AG10803 (cell line): Measurements from ENCODE around the gene ADCY9.

Experiments
- DNase-seq: peaks from one replicate; pipeline ENCODE4 v3.0.0; 2010; ENCODE audit warnings: low read depth
- H3K4me3 ChIP-seq: 2 replicates; pipeline ENCODE4 v1.5.1; 2011; ENCODE audit warnings: mild to moderate bottlenecking, low read length, control low read depth
- TF ChIP-seq, protein P1 (sequence below): conservative IDR thresholded peaks from 2 replicates; pipeline ENCODE4 v1.5.1; 2011; ENCODE audit warnings: mild to moderate bottlenecking, low read length, control low read depth, inconsistent platforms

The ADCY9 gene

DNA sequence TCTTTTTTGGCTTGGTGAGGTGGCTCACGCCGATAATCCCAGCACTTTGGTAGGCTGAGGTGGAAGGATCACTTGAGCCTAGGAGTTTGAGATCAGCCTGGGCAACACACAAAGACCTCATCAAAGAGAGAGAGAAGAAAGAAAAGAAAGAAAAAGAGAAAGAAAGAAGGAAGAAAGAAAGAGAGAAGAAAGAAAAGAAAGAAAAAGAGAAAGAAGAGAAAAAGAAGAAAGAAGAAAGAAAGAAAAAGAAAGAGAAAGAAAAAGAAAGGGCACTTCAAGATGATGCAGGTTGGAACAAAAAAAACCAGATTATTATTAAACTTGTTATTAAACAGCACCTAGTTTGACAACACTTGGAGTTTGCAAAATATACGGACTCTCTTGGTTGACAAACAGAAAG, 21.2 kb upstream of the ADCY9 start:
- no peak for DNase-seq
- TF ChIP-seq, protein P1, sequence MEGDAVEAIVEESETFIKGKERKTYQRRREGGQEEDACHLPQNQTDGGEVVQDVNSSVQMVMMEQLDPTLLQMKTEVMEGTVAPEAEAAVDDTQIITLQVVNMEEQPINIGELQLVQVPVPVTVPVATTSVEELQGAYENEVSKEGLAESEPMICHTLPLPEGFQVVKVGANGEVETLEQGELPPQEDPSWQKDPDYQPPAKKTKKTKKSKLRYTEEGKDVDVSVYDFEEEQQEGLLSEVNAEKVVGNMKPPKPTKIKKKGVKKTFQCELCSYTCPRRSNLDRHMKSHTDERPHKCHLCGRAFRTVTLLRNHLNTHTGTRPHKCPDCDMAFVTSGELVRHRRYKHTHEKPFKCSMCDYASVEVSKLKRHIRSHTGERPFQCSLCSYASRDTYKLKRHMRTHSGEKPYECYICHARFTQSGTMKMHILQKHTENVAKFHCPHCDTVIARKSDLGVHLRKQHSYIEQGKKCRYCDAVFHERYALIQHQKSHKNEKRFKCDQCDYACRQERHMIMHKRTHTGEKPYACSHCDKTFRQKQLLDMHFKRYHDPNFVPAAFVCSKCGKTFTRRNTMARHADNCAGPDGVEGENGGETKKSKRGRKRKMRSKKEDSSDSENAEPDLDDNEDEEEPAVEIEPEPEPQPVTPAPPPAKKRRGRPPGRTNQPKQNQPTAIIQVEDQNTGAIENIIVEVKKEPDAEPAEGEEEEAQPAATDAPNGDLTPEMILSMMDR = no peak
- H3K4me3 ChIP-seq = no peak overlapping the region

DNA sequence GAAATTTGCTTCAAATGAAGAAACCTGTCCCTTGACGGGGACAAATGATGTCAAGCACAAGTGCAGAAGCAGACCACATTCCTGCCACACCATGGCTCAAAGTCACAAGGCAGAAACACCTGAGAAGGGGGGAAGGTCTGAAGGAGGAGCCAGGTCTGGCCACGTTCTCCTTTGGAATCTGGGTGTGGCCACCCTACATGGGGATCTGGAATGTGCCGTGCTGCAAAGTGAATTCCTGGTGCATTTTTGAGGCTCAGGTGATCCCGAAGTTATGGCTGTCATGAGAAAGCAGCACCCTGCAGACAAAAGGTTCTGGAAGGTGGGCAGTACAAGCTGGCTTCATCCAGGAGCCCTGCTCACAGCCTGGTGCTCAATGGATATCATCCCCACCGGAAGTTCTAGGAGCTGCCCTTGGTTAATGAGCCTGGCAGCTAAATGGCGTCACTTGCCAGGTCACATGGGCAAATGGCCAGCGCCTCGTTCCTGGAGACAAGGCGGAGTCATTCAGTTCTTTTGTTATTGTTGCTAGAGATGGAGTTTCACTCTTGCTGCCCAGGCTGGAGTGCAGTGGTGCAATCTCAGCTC, 20.1 kb upstream of the ADCY9 start:
- H3K4me3 ChIP-seq = no peak overlapping the region
- DNase-seq = no peak

DNA sequence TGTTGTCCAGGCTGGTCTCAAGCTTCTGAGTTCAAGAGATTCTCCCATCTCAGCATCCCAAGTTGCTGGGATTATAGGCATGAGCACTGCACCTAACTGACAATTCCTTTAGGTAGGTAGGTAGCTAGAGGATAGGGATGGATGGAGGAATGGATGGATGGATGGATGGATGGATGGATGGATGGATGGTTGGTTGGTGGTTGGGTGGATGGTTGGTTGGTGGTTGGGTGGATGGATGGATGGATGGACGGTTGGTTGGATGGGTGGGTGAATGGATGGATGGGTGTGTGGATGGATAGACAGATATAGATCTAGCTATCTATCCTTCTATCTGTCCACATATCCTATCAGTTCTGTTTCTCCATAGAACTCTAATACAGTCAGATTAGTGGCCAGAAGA, 19.3 kb upstream of the ADCY9 start:
- TF ChIP-seq, protein P1 = no peak
- DNase-seq = no peak
- H3K4me3 ChIP-seq = no peak overlapping the region

More for the DNA sequence above, 20.1 kb upstream of the ADCY9 start:
- TF ChIP-seq, protein P1 = no peak

- H3K4me3 ChIP-seq = no peak overlapping the region
- TF ChIP-seq, protein P1 = no peak
- DNase-seq = no peak
Observed at GRCh38 chr16:4133897-4134372, 17.7 kb upstream of the ADCY9 start.

GRCh38 chr16:4131621-4132020, 15.4 kb upstream of the ADCY9 start:
- no peak overlapping the region for H3K4me3 ChIP-seq
- TF ChIP-seq, protein P1 = no peak
- no peak for DNase-seq

- TF ChIP-seq, protein P1 = no peak
- DNase-seq = no peak
- H3K4me3 ChIP-seq = no peak overlapping the region
Observed at GRCh38 chr16:4124535-4125294, 8.5 kb upstream of the ADCY9 start.
